Duodenal mucosa (tissue), 2 donors: ENCODE results near the gene PAPSS1.
"Not testable (repeated sequence)": the region's sequence is repeated elsewhere in the genome, so short reads cannot be mapped to it uniquely, and the experiment has no call there.

Experiments used
- H3K27ac ChIP-seq: one replicate; pipeline ENCODE4 v1.7.0; 2013; ENCODE audit warnings: low read depth, low read length
- H3K27me3 ChIP-seq, 2 donors: one replicate each; pipeline ENCODE4 v1.7.0; 2013; ENCODE audit warnings: low read length in 2 of 2, control low read depth in 1 of 2; ENCODE audit not compliant: insufficient read depth in 2 of 2, control insufficient read depth in 1 of 2
- H3K36me3 ChIP-seq, 2 donors: one replicate each; pipeline ENCODE4 v1.7.0; 2013; ENCODE audit warnings: low read length in 2 of 2, control low read depth in 1 of 2; ENCODE audit not compliant: insufficient read depth in 2 of 2, control insufficient read depth in 1 of 2
- H3K4me1 ChIP-seq, 2 donors: one replicate each; pipeline ENCODE4 v1.7.0; 2013; ENCODE audit warnings: low read length in 2 of 2, control low read depth in 1 of 2; ENCODE audit not compliant: insufficient read depth in 2 of 2, control insufficient read depth in 1 of 2
- H3K4me3 ChIP-seq, 2 donors: one replicate each; pipeline ENCODE4 v1.7.0; 2013; ENCODE audit warnings: low read length in 2 of 2, low read depth in 1 of 2
- H3K9ac ChIP-seq, 2 donors: one replicate each; pipeline ENCODE4 v1.7.0; 2013; ENCODE audit warnings: low read length in 2 of 2, low read depth in 1 of 2
- H3K9me3 ChIP-seq, 2 donors: one replicate each; pipeline ENCODE4 v1.7.0; 2013; ENCODE audit warnings: low read length in 2 of 2, control low read depth in 1 of 2; ENCODE audit not compliant: control insufficient read depth in 1 of 2

PAPSS1 gene

DNA sequence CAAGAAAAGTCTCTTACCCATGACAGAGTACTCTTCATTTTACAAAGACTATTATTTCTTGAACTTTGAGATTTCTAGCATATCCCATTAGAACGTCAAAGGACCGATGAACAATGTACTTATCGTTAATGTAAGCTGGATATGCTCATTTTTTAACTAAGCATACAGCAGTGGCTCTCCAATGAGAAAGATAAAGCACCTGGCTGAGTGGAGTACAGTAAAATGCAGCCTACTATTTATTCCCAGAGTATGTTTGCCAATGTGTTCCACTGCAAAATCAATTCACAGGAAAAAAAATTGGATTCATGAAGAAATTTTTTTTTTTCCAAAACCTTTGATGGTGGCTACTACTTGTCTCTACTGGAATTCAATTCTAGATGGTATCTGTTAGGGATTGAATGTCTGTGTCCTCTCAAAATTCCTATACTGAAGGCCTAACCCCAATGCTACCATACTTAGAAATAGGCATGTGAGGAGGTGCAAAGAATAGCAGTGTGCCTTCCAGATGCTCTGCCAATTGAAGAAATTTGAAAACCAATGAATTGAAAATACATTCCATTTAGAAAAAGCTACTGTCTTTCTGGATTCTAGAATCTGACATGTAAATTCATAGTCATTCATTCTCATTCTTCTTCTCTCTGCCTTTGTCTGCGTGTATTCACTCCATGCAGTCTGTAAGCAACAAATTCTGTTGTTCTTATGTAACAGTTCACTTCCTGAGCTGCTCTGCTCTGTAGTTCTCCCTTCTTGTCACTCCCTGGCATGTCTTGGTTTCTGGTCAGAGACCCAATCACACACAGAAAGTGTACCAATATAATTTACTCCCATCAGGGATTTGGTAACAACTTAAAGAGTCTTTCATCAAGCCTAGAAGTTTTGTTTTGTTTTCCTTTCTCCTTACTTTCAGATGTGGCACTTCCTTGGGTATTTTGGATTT is 61.4 kb downstream of the PAPSS1 start:
- H3K9me3 ChIP-seq, result no peaks in the 10 kb centered on the region
- H3K27ac ChIP-seq, result no peak overlapping the region
- H3K4me1 ChIP-seq, result no peaks in the 10 kb centered on the region
- H3K36me3 ChIP-seq, result peaks cover 2 to 8% of the 10 kb centered on the region in 2 donors
- no peaks in the 10 kb centered on the region for H3K27me3 ChIP-seq
- H3K4me3 ChIP-seq, result no peak overlapping the region
- no peak overlapping the region for H3K9ac ChIP-seq

DNA sequence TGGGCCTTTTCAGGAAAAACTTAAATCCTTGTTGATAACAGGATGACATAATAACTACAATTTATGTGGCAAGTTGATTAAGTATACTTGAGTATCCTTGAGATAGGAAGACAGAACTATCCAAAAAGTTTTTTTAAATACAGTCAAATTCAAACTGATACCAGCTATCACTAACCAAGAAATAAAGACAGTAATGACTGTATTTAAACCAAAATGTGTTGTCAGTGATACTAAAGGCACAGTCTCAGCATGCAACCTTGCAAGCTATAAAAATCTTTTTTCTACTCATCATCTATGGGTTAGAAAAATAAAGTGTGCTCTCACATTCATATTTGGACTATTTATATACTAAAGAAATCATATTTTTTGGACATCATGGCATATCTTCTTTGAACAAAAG is 64.7 kb downstream of the PAPSS1 start:
- Histone ChIP-seq H3K27ac (no peak overlapping the region), H3K9me3 (no peaks in the 10 kb centered on the region), H3K27me3 (no peaks in the 10 kb centered on the region), H3K4me1 (no peaks in the 10 kb centered on the region), H3K36me3 (peaks cover 8 to 15% of the 10 kb centered on the region in 2 donors), H3K4me3 (no peak overlapping the region), H3K9ac (no peak overlapping the region)

DNA sequence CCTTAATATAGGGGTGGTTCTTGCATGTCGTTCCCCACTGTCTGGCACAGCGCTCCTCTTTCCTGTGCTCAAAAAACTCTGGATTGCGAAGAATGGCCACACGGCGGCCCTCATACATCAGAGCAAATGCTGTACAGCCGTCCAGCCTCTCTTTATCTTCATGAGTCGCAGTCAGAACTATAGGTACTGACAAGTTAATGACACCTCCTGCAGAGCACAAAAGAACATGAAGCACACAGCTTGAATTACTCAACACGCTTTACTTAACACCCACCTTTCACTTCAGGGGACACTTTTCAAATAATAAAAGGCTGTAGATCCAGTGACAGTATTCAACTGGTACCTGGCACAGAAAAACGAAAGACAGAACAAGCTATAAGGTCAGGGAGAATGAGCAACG is 65.3 kb downstream of the PAPSS1 start:
- Histone ChIP-seq H3K9me3 (no peaks in the 10 kb centered on the region), H3K36me3 (peaks cover 8 to 15% of the 10 kb centered on the region in 2 donors), H3K9ac (no peak overlapping the region), H3K4me1 (no peaks in the 10 kb centered on the region), H3K27ac (no peak overlapping the region), H3K4me3 (no peak overlapping the region), H3K27me3 (no peaks in the 10 kb centered on the region)

DNA sequence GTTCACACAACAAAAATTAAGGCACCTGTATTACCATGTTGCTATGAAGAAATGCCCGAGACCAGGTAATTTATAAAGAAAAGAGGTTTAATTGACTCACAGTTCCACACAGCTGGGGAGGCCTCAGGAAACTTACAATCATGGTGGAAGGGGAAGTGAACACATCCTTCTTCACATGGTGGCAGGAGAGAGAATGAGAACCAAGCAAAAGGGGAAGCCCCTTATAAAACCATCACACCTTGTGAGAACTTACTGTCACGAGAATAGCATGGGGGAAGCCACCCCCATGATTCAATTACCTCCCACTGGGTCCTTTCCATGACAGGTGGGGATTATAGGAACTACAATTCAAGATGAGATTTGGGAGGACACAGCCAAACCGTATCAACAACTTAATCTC is 68.6 kb downstream of the PAPSS1 start:
- not testable (repeated sequence) for H3K9ac ChIP-seq, H3K4me1 ChIP-seq, H3K27me3 ChIP-seq, H3K4me3 ChIP-seq, H3K9me3 ChIP-seq, H3K27ac ChIP-seq
- H3K36me3 ChIP-seq, result peaks cover 8 to 15% of the 10 kb centered on the region in 2 donors

DNA sequence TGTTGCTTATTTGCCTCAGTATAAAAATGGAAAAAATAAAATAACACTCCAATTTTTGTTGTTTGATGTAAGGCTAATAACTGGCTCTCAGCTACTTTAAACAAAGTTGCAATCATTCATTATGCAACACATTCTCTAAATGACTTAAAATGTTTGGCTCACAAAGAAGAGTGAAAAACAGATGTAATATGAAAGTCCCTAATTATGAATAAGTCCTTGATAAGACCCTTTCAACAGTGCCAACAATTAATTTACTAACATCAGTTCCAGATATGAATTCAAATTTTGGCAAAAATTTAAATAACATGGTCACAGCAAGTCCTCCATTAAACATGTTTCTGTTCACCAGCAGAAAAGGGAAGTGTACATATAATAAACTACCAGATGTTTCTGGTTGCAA is 69.8 kb downstream of the PAPSS1 start:
- Histone ChIP-seq H3K27me3 (no peaks in the 10 kb centered on the region), H3K4me1 (no peaks in the 10 kb centered on the region), H3K36me3 (peaks cover 6 to 15% of the 10 kb centered on the region in 2 donors), H3K27ac (no peak overlapping the region), H3K4me3 (no peak overlapping the region), H3K9ac (no peak overlapping the region), H3K9me3 (no peaks in the 10 kb centered on the region)

DNA sequence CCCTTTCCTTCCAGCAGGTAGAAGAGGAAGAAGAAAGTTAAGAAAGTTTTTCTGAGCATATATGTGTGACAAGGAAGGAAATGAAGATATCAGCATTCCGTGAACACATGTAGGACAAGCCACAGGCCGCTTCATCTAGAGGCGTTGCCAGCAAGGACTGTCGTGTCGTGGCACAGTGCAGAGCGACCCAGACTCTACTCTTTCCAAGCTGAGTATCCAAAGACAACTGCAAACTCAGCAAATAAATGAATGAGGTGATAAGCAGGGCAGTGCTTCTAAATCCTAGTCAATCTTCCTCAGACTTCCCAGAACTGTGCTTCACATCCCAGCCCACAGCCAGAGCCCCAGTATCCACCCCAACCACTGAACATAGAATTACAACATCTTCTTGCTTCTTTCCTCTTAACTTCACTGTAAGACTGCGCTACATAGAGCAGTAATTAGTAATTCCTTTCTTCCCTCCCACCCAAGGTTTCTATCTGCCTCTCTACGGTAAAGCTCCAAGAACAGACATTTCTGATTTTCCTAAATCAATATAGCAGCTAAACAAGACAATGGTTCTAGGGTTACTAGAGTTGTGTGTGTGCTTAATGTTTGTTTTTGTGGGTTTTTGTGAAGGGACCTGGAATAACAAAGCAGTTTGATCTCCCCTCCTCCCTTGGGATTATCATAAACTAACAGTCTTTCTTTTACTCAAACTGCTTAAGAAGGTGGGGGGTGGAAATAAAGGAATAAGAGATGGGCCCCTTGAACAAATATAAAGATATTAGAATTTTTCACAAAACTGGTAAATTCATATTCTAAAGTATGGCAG is 71.6 kb downstream of the PAPSS1 start:
- no peak overlapping the region for H3K9ac ChIP-seq
- no peaks in the 10 kb centered on the region for H3K27me3 ChIP-seq
- H3K9me3 ChIP-seq, result no peaks in the 10 kb centered on the region
- no peaks in the 10 kb centered on the region for H3K4me1 ChIP-seq
- H3K27ac ChIP-seq, result no peak overlapping the region
- peaks cover 17 to 19% of the 10 kb centered on the region in 2 donors for H3K36me3 ChIP-seq
- no peak overlapping the region for H3K4me3 ChIP-seq

DNA sequence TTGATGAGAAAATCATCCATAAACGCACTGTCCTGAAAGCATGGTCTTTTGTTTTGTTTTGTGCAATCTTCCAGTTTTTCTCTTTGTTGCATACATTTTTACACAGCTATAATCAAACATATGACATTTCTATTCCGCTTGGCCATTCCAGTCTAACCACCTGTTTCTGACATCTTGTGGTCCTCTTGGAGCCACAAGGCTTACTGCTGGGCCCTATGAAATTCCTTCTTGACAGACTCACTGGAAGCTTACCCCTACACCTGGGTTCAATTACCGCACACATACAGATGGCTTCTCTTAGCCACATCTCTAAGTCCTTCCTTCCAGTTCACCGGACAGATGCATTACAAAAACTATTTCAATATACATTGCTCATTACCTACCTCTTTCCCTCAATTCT is 72.4 kb downstream of the PAPSS1 start:
- Histone ChIP-seq H3K36me3 (peaks cover 19 to 20% of the 10 kb centered on the region in 2 donors), H3K9ac (no peak overlapping the region), H3K27me3 (no peaks in the 10 kb centered on the region), H3K27ac (no peak overlapping the region), H3K4me1 (no peaks in the 10 kb centered on the region), H3K4me3 (no peak overlapping the region), H3K9me3 (no peaks in the 10 kb centered on the region)

DNA sequence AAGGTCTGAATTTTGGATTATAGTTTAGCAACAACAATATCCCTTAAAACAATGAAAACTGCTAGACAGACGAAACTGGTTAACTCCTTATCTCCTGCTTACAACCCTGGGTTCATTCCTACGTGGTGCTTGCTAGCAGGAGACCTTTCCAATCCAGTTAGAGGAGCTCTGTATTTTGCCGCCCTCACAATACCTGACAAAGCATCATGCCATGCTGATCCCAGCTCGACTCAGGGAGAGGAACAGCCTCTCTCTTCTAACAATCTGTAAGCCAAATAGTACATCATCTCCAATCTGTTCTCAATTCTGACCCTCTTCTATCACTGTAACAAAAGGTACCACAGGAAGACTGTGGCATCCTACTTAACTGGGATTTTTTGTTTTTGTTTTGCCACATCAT is 74.4 kb downstream of the PAPSS1 start:
- no peak overlapping the region for H3K9ac ChIP-seq
- H3K4me3 ChIP-seq, result no peak overlapping the region
- peaks cover 11 to 14% of the 10 kb centered on the region in 2 donors for H3K36me3 ChIP-seq
- no peak overlapping the region for H3K27ac ChIP-seq
- H3K9me3 ChIP-seq, result no peaks in the 10 kb centered on the region
- no peaks in the 10 kb centered on the region for H3K4me1 ChIP-seq
- no peaks in the 10 kb centered on the region for H3K27me3 ChIP-seq

DNA sequence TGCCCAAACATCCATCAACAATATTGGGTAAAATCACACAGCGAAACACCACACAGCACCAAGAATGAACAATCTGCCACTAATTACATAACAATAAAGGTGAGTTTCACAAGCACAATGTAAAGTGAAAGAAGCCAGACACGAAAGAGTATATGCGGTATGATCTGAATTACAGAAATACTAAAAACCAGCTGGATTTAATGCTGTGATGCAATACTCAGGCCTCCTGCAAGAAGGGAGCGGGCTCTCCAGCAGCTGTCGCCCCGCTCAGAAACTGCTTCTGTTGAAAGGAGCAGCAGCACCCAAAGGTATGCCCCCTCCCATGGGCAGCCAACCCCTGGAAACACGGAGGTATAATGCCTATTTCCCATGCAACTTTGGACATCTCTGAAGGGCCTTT is 77.0 kb downstream of the PAPSS1 start:
- H3K4me3 ChIP-seq, result no peak overlapping the region
- no peaks in the 10 kb centered on the region for H3K4me1 ChIP-seq
- no peaks in the 10 kb centered on the region for H3K27me3 ChIP-seq
- peaks cover 11 to 14% of the 10 kb centered on the region in 2 donors for H3K36me3 ChIP-seq
- no peak overlapping the region for H3K27ac ChIP-seq
- H3K9me3 ChIP-seq, result no peaks in the 10 kb centered on the region
- H3K9ac ChIP-seq, result no peak overlapping the region

DNA sequence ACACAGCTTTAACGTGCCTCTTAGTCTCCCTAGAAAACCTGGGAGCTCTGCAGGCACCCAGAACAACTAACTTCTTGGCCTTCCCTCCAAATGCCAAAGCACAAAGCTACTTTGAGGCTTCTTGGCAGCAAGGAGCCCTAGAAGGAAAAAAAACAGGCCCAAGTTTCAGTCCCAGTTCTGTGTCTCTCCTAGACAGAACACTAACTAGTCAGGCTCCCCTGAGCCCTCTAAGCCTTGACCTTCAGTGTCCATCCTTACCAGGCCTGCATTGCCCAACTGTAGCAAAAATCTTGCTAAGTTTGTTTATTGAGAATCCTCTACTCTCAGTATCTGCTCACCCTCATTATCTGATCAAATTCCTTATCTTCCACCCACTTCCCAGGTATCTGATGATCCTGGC is 79.2 kb downstream of the PAPSS1 start:
- no peaks in the 10 kb centered on the region for H3K27me3 ChIP-seq
- no peak overlapping the region for H3K27ac ChIP-seq
- H3K4me1 ChIP-seq, result no peaks in the 10 kb centered on the region
- H3K9ac ChIP-seq, result no peak overlapping the region
- no peaks in the 10 kb centered on the region for H3K9me3 ChIP-seq
- H3K36me3 ChIP-seq, result peaks cover 11 to 14% of the 10 kb centered on the region in 2 donors
- no peak overlapping the region for H3K4me3 ChIP-seq
